Ishikawa (cell line): ENCODE data around the gene ZCCHC24.

Source experiments
- EP300 ChIP-seq: IDR thresholded peaks from 2 replicates; pipeline ENCODE4 v1.6.1; 2012; ENCODE audit warnings: borderline replicate concordance
- FOXM1 ChIP-seq: IDR thresholded peaks from 2 replicates; pipeline ENCODE4 v1.6.1; 2012; ENCODE audit warnings: low read depth, borderline replicate concordance
- MAX ChIP-seq: IDR thresholded peaks from 2 replicates; pipeline ENCODE4 v1.6.1; 2012
- TAF1 ChIP-seq: IDR thresholded peaks from 2 replicates; pipeline ENCODE4 v1.6.1; 2012; ENCODE audit warnings: low read depth, mild to moderate bottlenecking
- USF1 ChIP-seq: IDR thresholded peaks from 2 replicates; pipeline ENCODE4 v1.6.1; 2012

GRCh38 chr10:79482304-79482703 is 36.9 kb upstream of the ZCCHC24 start:
- TF ChIP-seq FOXM1 (no peak), MAX (no peak), EP300 (no peak), USF1 (no peak), TAF1 (no peak)
